CD14-positive monocyte (primary cell): ENCODE results near the gene TTC32. TPM values are rescaled to one million over a fixed set of nuclear protein-coding genes. Genes with fewer than 3 reads are reported as not detected.

ENCODE experiments used
- DNase-seq, 3 donors: peaks; one replicate each; pipeline ENCODE4 v3.0.0-alpha.2; 2011 to 2022
- H2AFZ ChIP-seq: 2 replicates; pipeline ENCODE4 v1.6.0; 2012; ENCODE audit warnings: mild to moderate bottlenecking, low read depth, low read length, inconsistent platforms; ENCODE audit not compliant: insufficient read depth, poor library complexity, severe bottlenecking
- H3K27ac ChIP-seq, 2 donors: 1 replicate in 1 of 2; 2 replicates in 1 of 2; pipeline ENCODE4 v1.5.1; 2012 to 2013; ENCODE audit warnings: low read length in 2 of 2, control low read depth in 1 of 2, inconsistent platforms in 1 of 2, low read depth in 1 of 2, mild to moderate bottlenecking in 1 of 2
- H3K27me3 ChIP-seq, 2 donors: one replicate each; pipeline versions ENCODE4 v1.6.0 to v1.6.1; 2011 to 2013; ENCODE audit warnings: low read length in 2 of 2; ENCODE audit not compliant: control insufficient read depth in 2 of 2, insufficient read depth in 2 of 2
- H3K36me3 ChIP-seq, 2 donors: replicated peaks in 1 of 2; 1 replicate in 1 of 2; 2 replicates in 1 of 2; pipeline versions ENCODE4 v1.5.1 to v1.6.1; 2012 to 2013; ENCODE audit warnings: low read length in 2 of 2, control low read depth in 1 of 2, inconsistent platforms in 1 of 2, mild to moderate bottlenecking in 1 of 2; ENCODE audit not compliant: insufficient read depth in 2 of 2, control insufficient read depth in 1 of 2
- H3K4me1 ChIP-seq, 2 donors: 1 replicate in 1 of 2; 2 replicates in 1 of 2; pipeline versions ENCODE4 v1.5.1 to v1.6.1; 2012 to 2013; ENCODE audit warnings: low read length in 2 of 2, control low read depth in 1 of 2, inconsistent platforms in 1 of 2, mild to moderate bottlenecking in 1 of 2, moderate library complexity in 1 of 2; ENCODE audit not compliant: insufficient read depth in 2 of 2, control insufficient read depth in 1 of 2
- H3K4me2 ChIP-seq: replicated peaks from 2 replicates; pipeline ENCODE3; 2012; ENCODE audit warnings: low read length, moderate library complexity, mild to moderate bottlenecking; ENCODE audit not compliant: poor library complexity, severe bottlenecking; ENCODE audit errors: extremely low read depth
- H3K4me3 ChIP-seq, 3 experiments: fragments of 200-600 bp in 1 of 3; sonication (generic) in 1 of 3; replicated peaks in 1 of 3; 1 replicate in 2 of 3; 2 replicates in 1 of 3; pipeline ENCODE4 v1.5.1; 2011 to 2013; ENCODE audit warnings: low read length in 3 of 3, mild to moderate bottlenecking in 3 of 3, control low read depth in 2 of 3, low read depth in 2 of 3, inconsistent platforms in 1 of 3, moderate library complexity in 1 of 3
- H3K79me2 ChIP-seq: 2 replicates; pipeline ENCODE4 v1.6.0; 2012; ENCODE audit warnings: mild to moderate bottlenecking, control low read depth, inconsistent platforms, low read length, moderate library complexity; ENCODE audit not compliant: insufficient read depth
- H3K9ac ChIP-seq: 2 replicates; pipeline ENCODE4 v1.6.0; 2017; ENCODE audit warnings: low read length, mild to moderate bottlenecking; ENCODE audit not compliant: insufficient read depth, poor library complexity, severe bottlenecking
- H3K9me3 ChIP-seq, 2 donors: replicated peaks in 1 of 2; 1 replicate in 1 of 2; 2 replicates in 1 of 2; pipeline versions ENCODE4 v1.5.1 to v1.6.1; 2012 to 2013; ENCODE audit warnings: low read length in 2 of 2, control low read depth in 1 of 2; ENCODE audit not compliant: control insufficient read depth in 1 of 2, insufficient read depth in 1 of 2
- H4K20me1 ChIP-seq: 2 replicates; pipeline ENCODE4 v1.6.0; 2012; ENCODE audit warnings: mild to moderate bottlenecking, low read length, control low read depth, moderate library complexity; ENCODE audit not compliant: insufficient read depth
- H3K27ac Mint-ChIP-seq, 7 donors: one replicate each; pipeline ENCODE4 v1.8.0; 2020; ENCODE audit warnings: mild to moderate bottlenecking in 7 of 7, mixed read lengths in 7 of 7, moderate library complexity in 6 of 7, inconsistent platforms in 2 of 7
- H3K27me3 Mint-ChIP-seq, 3 donors: one replicate each; pipeline ENCODE4 v1.8.0; 2021 to 2022; ENCODE audit warnings: low read depth in 3 of 3, mild to moderate bottlenecking in 3 of 3, mixed read lengths in 3 of 3, moderate library complexity in 3 of 3, inconsistent platforms in 1 of 3
- H3K36me3 Mint-ChIP-seq, 2 donors: one replicate each; pipeline ENCODE4 v1.8.0; 2020; ENCODE audit warnings: mixed read lengths in 2 of 2, inconsistent platforms in 1 of 2, mild to moderate bottlenecking in 1 of 2
- H3K4me1 Mint-ChIP-seq: one replicate; pipeline ENCODE4 v1.8.0; 2020; ENCODE audit warnings: mild to moderate bottlenecking, mixed read lengths
- H3K4me3 Mint-ChIP-seq, 2 donors: one replicate each; pipeline ENCODE4 v1.8.0; 2020; ENCODE audit warnings: mild to moderate bottlenecking in 2 of 2, mixed read lengths in 2 of 2, moderate library complexity in 1 of 2
- H3K9me3 Mint-ChIP-seq, 7 donors: one replicate each; pipeline ENCODE4 v1.8.0; 2020 to 2022; ENCODE audit warnings: mixed read lengths in 7 of 7, mild to moderate bottlenecking in 6 of 7, moderate library complexity in 6 of 7, inconsistent platforms in 2 of 7
- CTCF ChIP-seq: fragments of 200-600 bp; IDR thresholded peaks from one replicate; pipeline ENCODE4 v1.8.0; 2022; ENCODE audit warnings: antibody characterized with exemption, mild to moderate bottlenecking
- WGBS: methylation state at CpG from one replicate; pipeline ENCODE4 v1.1.5; 2013; ENCODE audit warnings: missing lambda C conversion rate; ENCODE audit not compliant: insufficient coverage; 5-methylcytosine and 5-hydroxymethylcytosine counted together
- intact Hi-C, 2 donors: fragments of 100-400 bp; cut with micrococcal nuclease; formaldehyde crosslinking; loops; one replicate each; pipeline versions ENCODE4 v1.15.0 to v1.15.1; 2023
- polyA plus RNA-seq, 3 donors: library from polyadenylated mRNA; depleted of rRNA in 1 of 3; unstranded in 2 of 3; stranded (reverse) in 1 of 3; fragments of 300-500 nt in 2 of 3; fragments of >200 nt in 1 of 3; fragmentation: Illumina TruSeq in 2 of 3; gene quantifications; 1 replicate in 2 of 3; 2 replicates in 1 of 3; pipeline ENCODE4 v1.2.3, GENCODE V29; 2012 to 2021

The TTC32 gene
- polyA plus RNA-seq, 3 donors = 17.6 to 27.7 (median 20.1) TPM

GRCh38 chr2:19848952-19849351 lies 52.8 kb downstream of the TTC32 start:
- no peaks in the 10 kb centered on the region for H3K36me3 ChIP-seq
- H3K27ac Mint-ChIP-seq = no peak overlapping the region
- no peaks in the 10 kb centered on the region for H3K4me1 ChIP-seq
- no peaks in the 10 kb centered on the region for H3K27me3 ChIP-seq
- no peak overlapping the region for H3K4me3 ChIP-seq
- TF ChIP-seq CTCF = no peak
- H3K4me3 Mint-ChIP-seq = no peak overlapping the region
- H3K9me3 ChIP-seq = no peaks in the 10 kb centered on the region
- no peak overlapping the region for H2AFZ ChIP-seq
- H3K9me3 Mint-ChIP-seq = peaks cover 0 to 3% (median 2%) of the 10 kb centered on the region in 7 donors
- 88% methylated on average over 4 of the region's 5 CpGs for WGBS
- no peak for DNase-seq
- no peaks in the 10 kb centered on the region for H3K36me3 Mint-ChIP-seq
- intact Hi-C loops = no loop called here
- H3K79me2 ChIP-seq = no peaks in the 10 kb centered on the region
- H4K20me1 ChIP-seq = no peaks in the 10 kb centered on the region
- H3K27ac ChIP-seq = no peak overlapping the region
- H3K4me2 ChIP-seq = no peak overlapping the region
- H3K27me3 Mint-ChIP-seq = peaks cover 1 to 6% (median 2%) of the 10 kb centered on the region in 3 donors
- no peak overlapping the region for H3K9ac ChIP-seq
- H3K4me1 Mint-ChIP-seq = no peaks in the 10 kb centered on the region

- H3K4me1 ChIP-seq = no peaks in the 10 kb centered on the region
- 97% methylated on average over 7 of the region's 11 CpGs for WGBS
- intact Hi-C loops = no loop called here
- H3K27ac Mint-ChIP-seq = no peak overlapping the region
- H2AFZ ChIP-seq = no peak overlapping the region
- no peak for TF ChIP-seq CTCF
- no peak overlapping the region for H3K4me3 Mint-ChIP-seq
- no peaks in the 10 kb centered on the region for H3K9me3 ChIP-seq
- DNase-seq = no peak
- H3K79me2 ChIP-seq = no peaks in the 10 kb centered on the region
- H3K4me1 Mint-ChIP-seq = no peaks in the 10 kb centered on the region
- peaks cover 0 to 3% (median 2%) of the 10 kb centered on the region in 7 donors for H3K9me3 Mint-ChIP-seq
- no peaks in the 10 kb centered on the region for H3K36me3 Mint-ChIP-seq
- no peak overlapping the region for H3K4me3 ChIP-seq
- H3K9ac ChIP-seq = no peak overlapping the region
- H3K4me2 ChIP-seq = no peak overlapping the region
- H3K27me3 ChIP-seq = no peaks in the 10 kb centered on the region
- no peak overlapping the region for H3K27ac ChIP-seq
- H4K20me1 ChIP-seq = no peaks in the 10 kb centered on the region
- peaks cover 1 to 6% (median 4%) of the 10 kb centered on the region in 3 donors for H3K27me3 Mint-ChIP-seq
- H3K36me3 ChIP-seq = no peaks in the 10 kb centered on the region
These were observed 53.6 kb downstream of the TTC32 start for GRCh38 chr2:19848029-19848750.
